WTC11 (cell line): ENCODE data around the gene KLHL22. TPM values are rescaled to one million over a fixed set of nuclear protein-coding genes. Genes with fewer than 3 reads are reported as not detected.

ENCODE experiments used
- ATAC-seq: fragments of 200-7000 bp; cut with Tn5 transposase; 2 replicates; pipeline ENCODE4 v1.10.0; 2021; ENCODE audit warnings: mild to moderate bottlenecking, moderate library complexity
- CTCF ChIA-PET: fragments of 300-600 bp; sonication (Branson Sonifier 250); formaldehyde crosslinking; loops from one replicate; lab custom pipeline; 2021; ENCODE audit warnings: antibody characterized with exemption; lab: Charles Lee
- POLR2A ChIA-PET: fragments of 350-600 bp; sonication (Branson Sonifier 250); formaldehyde crosslinking; loops from one replicate; lab custom pipeline; 2021; ENCODE audit warnings: antibody characterized with exemption; lab: Charles Lee
- DNase-seq: peaks from one replicate; pipeline ENCODE4 v3.0.0; 2021; ENCODE audit warnings: low spot score
- H3K27ac Mint-ChIP-seq: 2 replicates; pipeline ENCODE4 v1.8.0; 2021; ENCODE audit warnings: mixed read lengths
- H3K27me3 Mint-ChIP-seq: 2 replicates; pipeline ENCODE4 v1.8.0; 2021; ENCODE audit warnings: low read depth, mild to moderate bottlenecking, moderate library complexity, mixed read lengths
- H3K36me3 Mint-ChIP-seq: 2 replicates; pipeline ENCODE4 v1.8.0; 2021; ENCODE audit warnings: mixed read lengths
- H3K4me1 Mint-ChIP-seq: 2 replicates; pipeline ENCODE4 v1.8.0; 2022; ENCODE audit warnings: mixed read lengths
- H3K4me3 Mint-ChIP-seq: 2 replicates; pipeline ENCODE4 v1.8.0; 2021; ENCODE audit warnings: mild to moderate bottlenecking, moderate library complexity, mixed read lengths
- H3K9me3 Mint-ChIP-seq: 2 replicates; pipeline ENCODE4 v1.8.0; 2021; ENCODE audit warnings: mixed read lengths
- CBFB ChIP-seq: sonication (generic); formaldehyde crosslinking; IDR thresholded peaks from 2 replicates; pipeline ENCODE4 v1.8.1; 2022; ENCODE audit warnings: mild to moderate bottlenecking, low read depth, missing genetic modification reagents
- CREM ChIP-seq: sonication (generic); formaldehyde crosslinking; IDR thresholded peaks from 2 replicates; pipeline ENCODE4 v1.8.1; 2022; ENCODE audit warnings: mild to moderate bottlenecking, missing genetic modification reagents, moderate library complexity
- EMX1 ChIP-seq: fragments of 250-450 bp; sonication (Bioruptor Pico); IDR thresholded peaks from 2 replicates; pipeline ENCODE4 v1.8.0; 2021; ENCODE audit warnings: mild to moderate bottlenecking
- ESRRA ChIP-seq: sonication (generic); formaldehyde crosslinking; IDR thresholded peaks from 2 replicates; pipeline ENCODE4 v1.8.1; 2022; ENCODE audit warnings: mild to moderate bottlenecking, missing genetic modification reagents, borderline replicate concordance
- GABPB1 ChIP-seq: sonication (generic); formaldehyde crosslinking; IDR thresholded peaks from 2 replicates; pipeline ENCODE4 v1.8.1; 2023; ENCODE audit warnings: mild to moderate bottlenecking, missing genetic modification reagents
- IRF2 ChIP-seq: sonication (generic); formaldehyde crosslinking; IDR thresholded peaks from 2 replicates; pipeline ENCODE4 v1.8.0; 2022; ENCODE audit warnings: low read depth, missing genetic modification reagents, borderline replicate concordance
- MXD4 ChIP-seq: fragments of 250-450 bp; sonication (Bioruptor Pico); IDR thresholded peaks from 2 replicates; pipeline ENCODE4 v1.8.0; 2021; ENCODE audit warnings: mild to moderate bottlenecking, moderate library complexity, borderline replicate concordance
- NFYB ChIP-seq: sonication (generic); formaldehyde crosslinking; conservative IDR thresholded peaks from 2 replicates; pipeline ENCODE4 v1.8.0; 2022; ENCODE audit warnings: low read depth, missing genetic modification reagents
- NR1H2 ChIP-seq: sonication (generic); formaldehyde crosslinking; IDR thresholded peaks from 2 replicates; pipeline ENCODE4 v1.9.0; 2021; ENCODE audit warnings: mild to moderate bottlenecking, moderate library complexity, missing genetic modification reagents
- SMAD4 ChIP-seq: sonication (generic); formaldehyde crosslinking; IDR thresholded peaks from 2 replicates; pipeline ENCODE4 v1.8.0; 2022; ENCODE audit warnings: mild to moderate bottlenecking, missing genetic modification reagents
- SOX15 ChIP-seq: fragments of 250-450 bp; sonication (Bioruptor Pico); IDR thresholded peaks from 2 replicates; pipeline ENCODE4 v1.9.0; 2021; ENCODE audit warnings: mild to moderate bottlenecking
- TCF7 ChIP-seq: sonication (generic); formaldehyde crosslinking; IDR thresholded peaks from 2 replicates; pipeline ENCODE4 v1.8.0; 2022; ENCODE audit warnings: mild to moderate bottlenecking, low read depth, missing genetic modification reagents, moderate library complexity
- total RNA-seq: library from RNA; stranded (reverse); gene quantifications from 3 replicates; pipeline ENCODE4 v1.2.3, GENCODE V29; 2021
- TF ChIP-seq, protein P1 (sequence below): sonication (generic); formaldehyde crosslinking; IDR thresholded peaks from 2 replicates; pipeline ENCODE4 v1.8.0; 2023; ENCODE audit warnings: missing genetic modification reagents
- TF ChIP-seq, protein P2 (sequence below): sonication (generic); formaldehyde crosslinking; IDR thresholded peaks from 2 replicates; pipeline ENCODE4 v1.8.1; 2022; ENCODE audit warnings: low read depth, mild to moderate bottlenecking, moderate library complexity, missing genetic modification reagents, borderline replicate concordance
- TF ChIP-seq, protein P3 (sequence below): sonication (generic); formaldehyde crosslinking; IDR thresholded peaks from 2 replicates; pipeline ENCODE4 v1.8.0; 2023; ENCODE audit warnings: missing genetic modification reagents, mild to moderate bottlenecking, borderline replicate concordance
- TF ChIP-seq, protein P4 (sequence below): fragments of 250-450 bp; sonication (Bioruptor Pico); IDR thresholded peaks from 2 replicates; pipeline ENCODE4 v1.9.0; 2021; ENCODE audit warnings: mild to moderate bottlenecking
- TF ChIP-seq, protein P5 (sequence below): sonication (generic); formaldehyde crosslinking; IDR thresholded peaks from 2 replicates; pipeline ENCODE4 v1.8.1; 2023; ENCODE audit warnings: mild to moderate bottlenecking, moderate library complexity, missing genetic modification reagents
- TF ChIP-seq, protein P6 (sequence below): sonication (generic); formaldehyde crosslinking; IDR thresholded peaks from 2 replicates; pipeline ENCODE4 v1.8.1; 2023; ENCODE audit warnings: mild to moderate bottlenecking, missing genetic modification reagents
- TF ChIP-seq, protein P7 (sequence below): sonication (generic); formaldehyde crosslinking; IDR thresholded peaks from 2 replicates; pipeline ENCODE4 v1.8.1; 2022; ENCODE audit warnings: mild to moderate bottlenecking, moderate library complexity, missing genetic modification reagents

KLHL22 gene
- total RNA-seq, 1 experiment from 2014 or later = 15.7 TPM

DNA sequence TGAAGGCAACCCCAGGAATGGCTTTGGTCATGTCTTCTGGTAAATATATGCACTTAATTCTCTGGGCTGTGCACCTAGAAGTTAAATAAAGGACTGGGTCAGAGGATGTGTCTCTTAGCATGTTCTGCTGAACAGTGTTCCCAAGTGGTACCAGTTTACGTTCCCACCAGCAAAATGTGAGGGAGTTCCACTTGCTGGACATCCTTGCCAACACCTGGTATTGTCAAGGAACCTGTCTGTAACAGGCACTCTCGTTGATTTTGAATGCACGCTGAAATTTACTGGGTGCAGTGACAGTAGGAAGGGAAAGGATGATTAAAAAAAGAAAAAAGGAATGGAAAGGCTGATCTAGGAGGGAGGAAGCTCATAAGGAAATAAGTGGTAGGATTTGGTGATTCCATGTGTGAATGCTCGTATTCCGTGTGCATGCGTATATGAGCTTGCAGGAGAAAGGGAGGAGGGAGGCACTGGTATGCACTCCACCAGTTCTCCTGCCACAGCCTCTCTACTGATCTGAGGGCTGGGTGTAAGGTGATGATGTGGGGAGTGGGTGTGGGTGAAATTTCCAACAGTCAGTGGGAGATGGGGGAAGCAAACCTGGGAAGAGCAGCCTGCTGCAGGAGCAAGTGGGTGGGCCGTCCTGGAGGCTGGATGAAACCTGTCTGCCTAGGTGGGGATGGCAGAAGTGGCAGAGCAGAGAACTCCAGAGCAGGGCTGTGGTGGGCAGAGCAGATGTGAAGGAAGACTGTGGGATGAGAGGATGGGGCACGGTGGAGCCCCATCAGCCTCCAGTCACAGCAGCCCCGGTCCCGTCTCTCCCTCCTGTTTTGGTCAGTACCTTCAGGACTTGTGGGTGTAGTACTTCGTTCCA lies 26.8 kb upstream of the KLHL22 start:
- ATAC-seq = no peak
- no peaks in the 10 kb centered on the region for H3K9me3 Mint-ChIP-seq
- CTCF ChIA-PET = interaction anchor here (0.7 kb wide), 1 partner anchor 46 kb away, joined by 3 read pairs; no protein-coding TSS in a partner anchor
- peak overlapping the region; percentile 70 for H3K27ac Mint-ChIP-seq
- H3K36me3 Mint-ChIP-seq = peaks cover 14% of the 10 kb centered on the region
- DNase-seq = no peak
- POLR2A ChIA-PET = no interaction called here
- no peaks in the 10 kb centered on the region for H3K27me3 Mint-ChIP-seq
- TF ChIP-seq, protein P1, sequence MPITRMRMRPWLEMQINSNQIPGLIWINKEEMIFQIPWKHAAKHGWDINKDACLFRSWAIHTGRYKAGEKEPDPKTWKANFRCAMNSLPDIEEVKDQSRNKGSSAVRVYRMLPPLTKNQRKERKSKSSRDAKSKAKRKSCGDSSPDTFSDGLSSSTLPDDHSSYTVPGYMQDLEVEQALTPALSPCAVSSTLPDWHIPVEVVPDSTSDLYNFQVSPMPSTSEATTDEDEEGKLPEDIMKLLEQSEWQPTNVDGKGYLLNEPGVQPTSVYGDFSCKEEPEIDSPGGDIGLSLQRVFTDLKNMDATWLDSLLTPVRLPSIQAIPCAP (CRISPR knock-in tag) = no peak
- TF ChIP-seq NR1H2 (no peak), SOX15 (no peak), ESRRA (CRISPR knock-in tag) (no peak), CREM (CRISPR knock-in tag) (no peak), SMAD4 (CRISPR knock-in tag) (no peak), TCF7 (CRISPR knock-in tag) (no peak), MXD4 (CRISPR knock-in tag) (no peak), EMX1 (CRISPR knock-in tag) (no peak)
- TF ChIP-seq, protein P2, sequence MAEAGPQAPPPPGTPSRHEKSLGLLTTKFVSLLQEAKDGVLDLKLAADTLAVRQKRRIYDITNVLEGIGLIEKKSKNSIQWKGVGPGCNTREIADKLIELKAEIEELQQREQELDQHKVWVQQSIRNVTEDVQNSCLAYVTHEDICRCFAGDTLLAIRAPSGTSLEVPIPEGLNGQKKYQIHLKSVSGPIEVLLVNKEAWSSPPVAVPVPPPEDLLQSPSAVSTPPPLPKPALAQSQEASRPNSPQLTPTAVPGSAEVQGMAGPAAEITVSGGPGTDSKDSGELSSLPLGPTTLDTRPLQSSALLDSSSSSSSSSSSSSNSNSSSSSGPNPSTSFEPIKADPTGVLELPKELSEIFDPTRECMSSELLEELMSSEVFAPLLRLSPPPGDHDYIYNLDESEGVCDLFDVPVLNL = no peak
- TF ChIP-seq, protein P3, sequence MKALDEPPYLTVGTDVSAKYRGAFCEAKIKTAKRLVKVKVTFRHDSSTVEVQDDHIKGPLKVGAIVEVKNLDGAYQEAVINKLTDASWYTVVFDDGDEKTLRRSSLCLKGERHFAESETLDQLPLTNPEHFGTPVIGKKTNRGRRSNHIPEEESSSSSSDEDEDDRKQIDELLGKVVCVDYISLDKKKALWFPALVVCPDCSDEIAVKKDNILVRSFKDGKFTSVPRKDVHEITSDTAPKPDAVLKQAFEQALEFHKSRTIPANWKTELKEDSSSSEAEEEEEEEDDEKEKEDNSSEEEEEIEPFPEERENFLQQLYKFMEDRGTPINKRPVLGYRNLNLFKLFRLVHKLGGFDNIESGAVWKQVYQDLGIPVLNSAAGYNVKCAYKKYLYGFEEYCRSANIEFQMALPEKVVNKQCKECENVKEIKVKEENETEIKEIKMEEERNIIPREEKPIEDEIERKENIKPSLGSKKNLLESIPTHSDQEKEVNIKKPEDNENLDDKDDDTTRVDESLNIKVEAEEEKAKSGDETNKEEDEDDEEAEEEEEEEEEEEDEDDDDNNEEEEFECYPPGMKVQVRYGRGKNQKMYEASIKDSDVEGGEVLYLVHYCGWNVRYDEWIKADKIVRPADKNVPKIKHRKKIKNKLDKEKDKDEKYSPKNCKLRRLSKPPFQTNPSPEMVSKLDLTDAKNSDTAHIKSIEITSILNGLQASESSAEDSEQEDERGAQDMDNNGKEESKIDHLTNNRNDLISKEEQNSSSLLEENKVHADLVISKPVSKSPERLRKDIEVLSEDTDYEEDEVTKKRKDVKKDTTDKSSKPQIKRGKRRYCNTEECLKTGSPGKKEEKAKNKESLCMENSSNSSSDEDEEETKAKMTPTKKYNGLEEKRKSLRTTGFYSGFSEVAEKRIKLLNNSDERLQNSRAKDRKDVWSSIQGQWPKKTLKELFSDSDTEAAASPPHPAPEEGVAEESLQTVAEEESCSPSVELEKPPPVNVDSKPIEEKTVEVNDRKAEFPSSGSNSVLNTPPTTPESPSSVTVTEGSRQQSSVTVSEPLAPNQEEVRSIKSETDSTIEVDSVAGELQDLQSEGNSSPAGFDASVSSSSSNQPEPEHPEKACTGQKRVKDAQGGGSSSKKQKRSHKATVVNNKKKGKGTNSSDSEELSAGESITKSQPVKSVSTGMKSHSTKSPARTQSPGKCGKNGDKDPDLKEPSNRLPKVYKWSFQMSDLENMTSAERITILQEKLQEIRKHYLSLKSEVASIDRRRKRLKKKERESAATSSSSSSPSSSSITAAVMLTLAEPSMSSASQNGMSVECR (CRISPR knock-in tag) = no peak
- TF ChIP-seq, protein P4, sequence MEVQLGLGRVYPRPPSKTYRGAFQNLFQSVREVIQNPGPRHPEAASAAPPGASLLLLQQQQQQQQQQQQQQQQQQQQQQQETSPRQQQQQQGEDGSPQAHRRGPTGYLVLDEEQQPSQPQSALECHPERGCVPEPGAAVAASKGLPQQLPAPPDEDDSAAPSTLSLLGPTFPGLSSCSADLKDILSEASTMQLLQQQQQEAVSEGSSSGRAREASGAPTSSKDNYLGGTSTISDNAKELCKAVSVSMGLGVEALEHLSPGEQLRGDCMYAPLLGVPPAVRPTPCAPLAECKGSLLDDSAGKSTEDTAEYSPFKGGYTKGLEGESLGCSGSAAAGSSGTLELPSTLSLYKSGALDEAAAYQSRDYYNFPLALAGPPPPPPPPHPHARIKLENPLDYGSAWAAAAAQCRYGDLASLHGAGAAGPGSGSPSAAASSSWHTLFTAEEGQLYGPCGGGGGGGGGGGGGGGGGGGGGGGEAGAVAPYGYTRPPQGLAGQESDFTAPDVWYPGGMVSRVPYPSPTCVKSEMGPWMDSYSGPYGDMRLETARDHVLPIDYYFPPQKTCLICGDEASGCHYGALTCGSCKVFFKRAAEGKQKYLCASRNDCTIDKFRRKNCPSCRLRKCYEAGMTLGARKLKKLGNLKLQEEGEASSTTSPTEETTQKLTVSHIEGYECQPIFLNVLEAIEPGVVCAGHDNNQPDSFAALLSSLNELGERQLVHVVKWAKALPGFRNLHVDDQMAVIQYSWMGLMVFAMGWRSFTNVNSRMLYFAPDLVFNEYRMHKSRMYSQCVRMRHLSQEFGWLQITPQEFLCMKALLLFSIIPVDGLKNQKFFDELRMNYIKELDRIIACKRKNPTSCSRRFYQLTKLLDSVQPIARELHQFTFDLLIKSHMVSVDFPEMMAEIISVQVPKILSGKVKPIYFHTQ (CRISPR knock-in tag) = no peak
- TF ChIP-seq, all 79 proteins: peak for 0
- Mint-ChIP-seq H3K4me1 (peaks cover 29% of the 10 kb centered on the region), H3K4me3 (no peak overlapping the region)

DNA sequence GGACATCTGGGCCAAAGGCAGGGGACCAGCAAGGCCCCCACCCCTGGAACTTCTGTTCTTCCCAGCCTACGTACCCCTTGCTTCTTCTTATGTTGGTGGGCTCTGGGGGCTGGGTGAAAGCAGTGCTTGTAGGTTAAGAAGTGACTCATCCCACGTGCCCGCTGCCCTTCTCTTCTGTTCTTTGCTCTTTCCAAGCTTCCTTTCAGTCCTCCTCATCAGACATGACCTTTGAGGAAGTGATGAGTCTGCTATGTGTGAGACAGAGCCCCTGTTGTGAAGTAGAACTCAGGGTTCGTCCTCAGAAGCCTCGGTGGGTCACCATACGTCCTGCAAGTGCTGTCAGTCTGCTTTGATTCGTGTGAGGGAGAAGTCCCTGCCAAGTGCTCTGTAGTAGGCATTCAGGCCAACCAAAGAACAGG lies 24.5 kb upstream of the KLHL22 start:
- CTCF ChIA-PET = interaction anchor here (0.6 kb wide), 1 partner anchor 102 kb away, joined by 3 read pairs; no protein-coding TSS in a partner anchor
- POLR2A ChIA-PET = no interaction called here
- Mint-ChIP-seq H3K27ac (no peak overlapping the region), H3K9me3 (no peaks in the 10 kb centered on the region), H3K4me1 (peaks cover 17% of the 10 kb centered on the region), H3K27me3 (no peaks in the 10 kb centered on the region), H3K4me3 (no peak overlapping the region), H3K36me3 (peaks cover 8% of the 10 kb centered on the region)
- ATAC-seq (no peak), DNase-seq (no peak)
- no peak for TF ChIP-seq IRF2 (CRISPR knock-in tag)
- TF ChIP-seq, protein P5, sequence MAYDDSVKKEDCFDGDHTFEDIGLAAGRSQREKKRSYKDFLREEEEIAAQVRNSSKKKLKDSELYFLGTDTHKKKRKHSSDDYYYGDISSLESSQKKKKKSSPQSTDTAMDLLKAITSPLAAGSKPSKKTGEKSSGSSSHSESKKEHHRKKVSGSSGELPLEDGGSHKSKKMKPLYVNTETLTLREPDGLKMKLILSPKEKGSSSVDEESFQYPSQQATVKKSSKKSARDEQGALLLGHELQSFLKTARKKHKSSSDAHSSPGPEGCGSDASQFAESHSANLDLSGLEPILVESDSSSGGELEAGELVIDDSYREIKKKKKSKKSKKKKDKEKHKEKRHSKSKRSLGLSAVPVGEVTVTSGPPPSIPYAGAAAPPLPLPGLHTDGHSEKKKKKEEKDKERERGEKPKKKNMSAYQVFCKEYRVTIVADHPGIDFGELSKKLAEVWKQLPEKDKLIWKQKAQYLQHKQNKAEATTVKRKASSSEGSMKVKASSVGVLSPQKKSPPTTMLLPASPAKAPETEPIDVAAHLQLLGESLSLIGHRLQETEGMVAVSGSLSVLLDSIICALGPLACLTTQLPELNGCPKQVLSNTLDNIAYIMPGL (CRISPR knock-in tag) = no peak
- TF ChIP-seq, protein P2 = no peak
- no peak for TF ChIP-seq NFYB (CRISPR knock-in tag)
- TF ChIP-seq, protein P6, sequence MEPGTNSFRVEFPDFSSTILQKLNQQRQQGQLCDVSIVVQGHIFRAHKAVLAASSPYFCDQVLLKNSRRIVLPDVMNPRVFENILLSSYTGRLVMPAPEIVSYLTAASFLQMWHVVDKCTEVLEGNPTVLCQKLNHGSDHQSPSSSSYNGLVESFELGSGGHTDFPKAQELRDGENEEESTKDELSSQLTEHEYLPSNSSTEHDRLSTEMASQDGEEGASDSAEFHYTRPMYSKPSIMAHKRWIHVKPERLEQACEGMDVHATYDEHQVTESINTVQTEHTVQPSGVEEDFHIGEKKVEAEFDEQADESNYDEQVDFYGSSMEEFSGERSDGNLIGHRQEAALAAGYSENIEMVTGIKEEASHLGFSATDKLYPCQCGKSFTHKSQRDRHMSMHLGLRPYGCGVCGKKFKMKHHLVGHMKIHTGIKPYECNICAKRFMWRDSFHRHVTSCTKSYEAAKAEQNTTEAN (CRISPR knock-in tag) = no peak
- TF ChIP-seq GABPB1 = no peak
- TF ChIP-seq, protein P7, sequence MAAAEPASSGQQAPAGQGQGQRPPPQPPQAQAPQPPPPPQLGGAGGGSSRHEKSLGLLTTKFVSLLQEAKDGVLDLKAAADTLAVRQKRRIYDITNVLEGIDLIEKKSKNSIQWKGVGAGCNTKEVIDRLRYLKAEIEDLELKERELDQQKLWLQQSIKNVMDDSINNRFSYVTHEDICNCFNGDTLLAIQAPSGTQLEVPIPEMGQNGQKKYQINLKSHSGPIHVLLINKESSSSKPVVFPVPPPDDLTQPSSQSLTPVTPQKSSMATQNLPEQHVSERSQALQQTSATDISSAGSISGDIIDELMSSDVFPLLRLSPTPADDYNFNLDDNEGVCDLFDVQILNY = no peak
- no peak for TF ChIP-seq CBFB (CRISPR knock-in tag)
